Gastroesophageal sphincter (tissue), 4 donors: ENCODE data around the gene TRIP12. TPM values are rescaled to one million over a fixed set of nuclear protein-coding genes. Genes with fewer than 3 reads are reported as not detected.
"Not testable (repeated sequence)": the region's sequence is repeated elsewhere in the genome, so short reads cannot be mapped to it uniquely, and the experiment has no call there.

Experiments used
- ATAC-seq: fragments of 150-250 bp; one replicate; pipeline ENCODE4 v1.9.1; 2016; ENCODE audit warnings: mild to moderate bottlenecking, moderate library complexity
- H3K27ac ChIP-seq, 4 donors: fragments of 200-600 bp; sonication (generic) in 3 of 4; 1 replicate in 3 of 4; 2 replicates in 1 of 4; pipeline ENCODE4 v1.5.1; 2016 to 2019
- H3K27me3 ChIP-seq: fragments of 200-600 bp; sonication (generic); one replicate; pipeline ENCODE4 v1.5.1; 2019
- H3K36me3 ChIP-seq, 2 donors: fragments of 200-600 bp; sonication (generic); one replicate each; pipeline ENCODE4 v1.5.1; 2019; ENCODE audit warnings: control low read depth in 1 of 2
- H3K4me1 ChIP-seq, 3 donors: fragments of 200-600 bp; sonication (generic); 1 replicate in 2 of 3; 2 replicates in 1 of 3; pipeline ENCODE4 v1.5.1; 2016 to 2019; ENCODE audit warnings: control low read depth in 2 of 3
- H3K4me3 ChIP-seq, 2 donors: fragments of 200-600 bp; sonication (generic); one replicate each; pipeline ENCODE4 v1.5.1; 2019; ENCODE audit warnings: mild to moderate bottlenecking in 1 of 2, moderate library complexity in 1 of 2
- H3K9me3 ChIP-seq, 3 donors: fragments of 200-600 bp; sonication (generic); one replicate each; pipeline ENCODE4 v1.5.1; 2017 to 2019; ENCODE audit warnings: control low read depth in 2 of 3
- EP300 ChIP-seq: sonication (generic); formaldehyde crosslinking; IDR thresholded peaks from one replicate; pipeline ENCODE4 v1.6.1; 2017; ENCODE audit warnings: antibody characterized with exemption, mild to moderate bottlenecking
- POLR2A ChIP-seq, 2 donors: fragments of 450-650 bp; IDR thresholded peaks; one replicate each; pipeline ENCODE4 v1.6.1; 2017; ENCODE audit warnings: antibody characterized with exemption in 2 of 2, mild to moderate bottlenecking in 2 of 2, moderate library complexity in 1 of 2
- POLR2AphosphoS5 ChIP-seq: sonication (generic); formaldehyde crosslinking; IDR thresholded peaks from one replicate; pipeline ENCODE4 v1.6.1; 2017; ENCODE audit warnings: antibody characterized with exemption
- WGBS, 2 donors: methylation state at CpG; one replicate each; pipeline ENCODE4 v1.1.5; 2018; ENCODE audit warnings: low coverage in 1 of 2; 5-methylcytosine and 5-hydroxymethylcytosine counted together
- total RNA-seq, 4 donors: library from RNA; depleted of rRNA; stranded (reverse); fragments of >200 nt; gene quantifications; one replicate each; pipeline ENCODE4 v1.1.0, GENCODE V29; 2016
- TF ChIP-seq, protein P1 (sequence below), 4 experiments: fragments of 200-600 bp in 2 of 4; fragments of 450-650 bp in 2 of 4; sonication (generic) in 1 of 4; IDR thresholded peaks; one replicate each; pipeline ENCODE4 v1.5.1; 2017 to 2019; ENCODE audit warnings: antibody characterized with exemption in 4 of 4, mild to moderate bottlenecking in 2 of 4, moderate library complexity in 2 of 4

The TRIP12 gene
- total RNA-seq, 4 donors from 2014 or later: 138 to 203 (median 185) TPM

DNA sequence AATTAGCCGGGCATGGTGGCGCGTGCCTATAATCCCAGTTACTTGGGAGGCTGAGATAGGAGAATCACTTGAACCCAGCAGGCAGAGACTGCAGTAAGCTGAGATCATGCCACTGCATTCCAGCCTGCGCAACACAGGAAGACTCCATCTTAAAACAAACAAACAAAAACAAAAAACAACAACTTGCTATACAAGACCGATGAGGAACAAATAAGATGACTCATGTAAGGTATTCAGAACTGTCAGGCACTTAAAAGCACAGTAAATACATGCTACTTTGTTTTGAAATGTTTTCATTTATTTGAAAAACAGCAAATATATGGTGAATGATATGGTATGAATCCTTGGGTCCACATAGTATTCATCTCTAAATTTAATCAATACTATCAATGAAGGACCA, 66.7 kb downstream of the TRIP12 start:
- no peaks in the 10 kb centered on the region for H3K9me3 ChIP-seq
- ATAC-seq: no peak
- WGBS, 2 donors: 64 to 97% methylated on average over 1 to 2 of the region's 5 CpGs
- H3K4me3 ChIP-seq: no peak overlapping the region
- H3K36me3 ChIP-seq: peaks cover 0 to 62% of the 10 kb centered on the region in 2 donors
- peaks cover 0 to 27% (median 0%) of the 10 kb centered on the region in 3 donors for H3K4me1 ChIP-seq
- no peak overlapping the region for H3K27ac ChIP-seq
- H3K27me3 ChIP-seq: no peaks in the 10 kb centered on the region
- TF ChIP-seq EP300: no peak
- TF ChIP-seq, protein P1, sequence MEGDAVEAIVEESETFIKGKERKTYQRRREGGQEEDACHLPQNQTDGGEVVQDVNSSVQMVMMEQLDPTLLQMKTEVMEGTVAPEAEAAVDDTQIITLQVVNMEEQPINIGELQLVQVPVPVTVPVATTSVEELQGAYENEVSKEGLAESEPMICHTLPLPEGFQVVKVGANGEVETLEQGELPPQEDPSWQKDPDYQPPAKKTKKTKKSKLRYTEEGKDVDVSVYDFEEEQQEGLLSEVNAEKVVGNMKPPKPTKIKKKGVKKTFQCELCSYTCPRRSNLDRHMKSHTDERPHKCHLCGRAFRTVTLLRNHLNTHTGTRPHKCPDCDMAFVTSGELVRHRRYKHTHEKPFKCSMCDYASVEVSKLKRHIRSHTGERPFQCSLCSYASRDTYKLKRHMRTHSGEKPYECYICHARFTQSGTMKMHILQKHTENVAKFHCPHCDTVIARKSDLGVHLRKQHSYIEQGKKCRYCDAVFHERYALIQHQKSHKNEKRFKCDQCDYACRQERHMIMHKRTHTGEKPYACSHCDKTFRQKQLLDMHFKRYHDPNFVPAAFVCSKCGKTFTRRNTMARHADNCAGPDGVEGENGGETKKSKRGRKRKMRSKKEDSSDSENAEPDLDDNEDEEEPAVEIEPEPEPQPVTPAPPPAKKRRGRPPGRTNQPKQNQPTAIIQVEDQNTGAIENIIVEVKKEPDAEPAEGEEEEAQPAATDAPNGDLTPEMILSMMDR (IDR thresholded peaks at IDR 0.05): no peak
- no peak for TF ChIP-seq POLR2AphosphoS5
- no peak for TF ChIP-seq POLR2A (IDR thresholded peaks at IDR 0.05)

DNA sequence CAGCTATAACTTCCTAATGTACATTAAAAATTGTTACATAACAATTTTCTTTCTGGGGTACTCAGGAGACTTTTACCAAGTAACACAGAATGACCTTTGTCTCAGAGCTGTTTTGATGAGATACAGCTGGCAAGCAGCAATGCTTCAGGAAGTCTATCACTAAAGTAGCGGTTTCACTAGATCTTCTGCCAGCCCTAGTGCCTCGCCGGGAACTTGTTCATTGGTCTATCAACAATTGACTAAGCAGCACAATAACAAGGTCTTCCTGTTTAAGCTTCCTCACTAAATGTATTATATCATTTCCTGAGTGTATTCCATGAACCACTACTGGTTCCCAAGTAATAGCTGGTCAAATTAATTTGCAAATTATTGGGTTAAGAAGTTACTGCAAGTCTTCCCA, 69.2 kb downstream of the TRIP12 start:
- Histone ChIP-seq H3K9me3 (no peaks in the 10 kb centered on the region), H3K4me3 (no peak overlapping the region), H3K27ac (no peak overlapping the region), H3K36me3 (peaks cover 0 to 43% of the 10 kb centered on the region in 2 donors), H3K4me1 (peaks cover 0 to 38% (median 0%) of the 10 kb centered on the region in 3 donors), H3K27me3 (no peaks in the 10 kb centered on the region)
- 40 to 41% methylated on average over 3 of the region's 3 CpGs for WGBS, 2 donors
- no peak for TF ChIP-seq EP300
- no peak for TF ChIP-seq POLR2A (IDR thresholded peaks at IDR 0.05)
- TF ChIP-seq POLR2AphosphoS5: no peak
- TF ChIP-seq, protein P1 (IDR thresholded peaks at IDR 0.05): no peak
- no peak for ATAC-seq

GRCh38 chr2:229851870-229852269, 69.9 kb downstream of the TRIP12 start:
- peaks cover 0 to 45% (median 0%) of the 10 kb centered on the region in 3 donors for H3K4me1 ChIP-seq
- ATAC-seq: no peak
- H3K27ac ChIP-seq: no peak overlapping the region
- TF ChIP-seq, protein P1 (IDR thresholded peaks at IDR 0.05): no peak
- TF ChIP-seq EP300 (no peak), POLR2A (IDR thresholded peaks at IDR 0.05) (no peak), POLR2AphosphoS5 (no peak)
- no peaks in the 10 kb centered on the region for H3K27me3 ChIP-seq
- no peaks in the 10 kb centered on the region for H3K9me3 ChIP-seq
- H3K4me3 ChIP-seq: no peak overlapping the region
- peaks cover 0 to 38% of the 10 kb centered on the region in 2 donors for H3K36me3 ChIP-seq
- 81% methylated on average over 5 of the region's 5 CpGs for WGBS, 2 donors

DNA sequence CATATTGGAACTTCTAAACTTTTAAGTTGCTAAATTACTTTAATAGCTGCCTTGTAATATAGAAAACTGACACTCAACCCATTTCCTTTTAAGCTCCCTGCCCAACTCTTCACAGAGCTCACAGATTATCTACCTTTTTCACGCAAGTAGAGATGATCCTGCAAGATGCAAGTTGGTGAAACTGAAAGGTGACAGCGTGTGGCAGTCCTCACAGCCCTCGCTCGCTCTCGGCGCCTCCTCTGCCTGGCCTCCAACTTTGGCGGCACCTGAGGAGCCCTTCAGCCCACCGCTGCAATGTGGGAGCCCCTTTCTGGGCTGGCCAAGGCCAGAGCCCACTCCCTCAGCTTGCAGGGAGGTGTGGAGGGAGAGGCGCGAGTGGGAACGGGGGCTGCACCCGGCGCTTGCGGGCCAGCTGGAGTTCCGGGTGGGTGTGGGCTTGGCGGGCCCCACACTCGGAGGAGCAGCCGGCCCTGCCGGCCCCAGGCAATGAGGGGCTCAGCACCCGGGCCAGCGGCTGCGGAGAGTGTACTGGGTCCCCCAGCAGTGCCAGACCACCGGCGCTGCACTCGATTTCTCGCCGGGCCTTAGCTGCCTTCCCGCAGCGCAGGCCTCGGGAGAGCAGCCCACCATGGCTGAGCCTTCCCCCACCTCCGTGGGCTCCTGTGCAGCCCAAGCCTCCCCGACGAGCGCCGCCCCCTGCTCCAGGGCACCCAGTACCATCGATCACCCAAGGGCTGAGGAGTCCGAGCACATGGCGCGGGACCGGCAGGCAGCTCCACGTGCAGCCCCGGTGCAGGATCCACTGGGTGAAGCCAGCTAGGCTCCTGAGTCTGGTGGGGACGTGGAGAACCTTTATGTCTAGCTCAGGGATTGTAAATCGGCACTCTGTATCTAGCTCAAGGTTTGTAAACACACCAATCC, 71.2 kb downstream of the TRIP12 start:
- ATAC-seq, H3K9me3 ChIP-seq, H3K4me3 ChIP-seq, H3K27ac ChIP-seq, H3K27me3 ChIP-seq: not testable (repeated sequence)
- peaks cover 0 to 33% of the 10 kb centered on the region in 2 donors for H3K36me3 ChIP-seq
- WGBS, 2 donors: 93 to 95% methylated on average over 2 to 7 of the region's 44 CpGs
- H3K4me1 ChIP-seq: peaks cover 0 to 45% (median 0%) of the 10 kb centered on the region in 3 donors

GRCh38 chr2:229849073-229849472, 72.7 kb downstream of the TRIP12 start:
- Histone ChIP-seq H3K27me3 (no peaks in the 10 kb centered on the region), H3K36me3 (peaks cover 0 to 29% of the 10 kb centered on the region in 2 donors), H3K27ac (no peak overlapping the region), H3K9me3 (no peaks in the 10 kb centered on the region), H3K4me1 (peaks cover 0 to 45% (median 0%) of the 10 kb centered on the region in 3 donors), H3K4me3 (no peak overlapping the region)
- 79 to 100% methylated on average over 2 to 3 of the region's 3 CpGs for WGBS, 2 donors
- no peak for ATAC-seq
- no peak for TF ChIP-seq POLR2AphosphoS5
- TF ChIP-seq POLR2A (IDR thresholded peaks at IDR 0.05): no peak
- TF ChIP-seq EP300: no peak
- TF ChIP-seq, protein P1 (IDR thresholded peaks at IDR 0.05): no peak
